Pancreas (tissue), 10 donors: ENCODE measurements around the gene P3H1. TPM values are rescaled to one million over a fixed set of nuclear protein-coding genes. Genes with fewer than 3 reads are reported as not detected.

Experiments used
- ATAC-seq, 4 donors: fragments of 200-7000 bp; cut with Tn5 transposase; one replicate each; pipeline versions ENCODE4 v1.8.0 to v1.9.1; 2020; ENCODE audit warnings: mild to moderate bottlenecking in 4 of 4, moderate library complexity in 4 of 4
- DNase-seq, 6 donors: peaks; one replicate each; pipeline ENCODE4 v3.0.0-alpha.2; 2020
- FAIRE-seq: peaks from 2 replicates; lab custom pipeline; 2012; peaks lifted over from hg19 to GRCh38; lab: Jason Lieb, UNC
- H3K27ac ChIP-seq, 4 donors: fragments of 200-600 bp; sonication (generic); 1 replicate in 3 of 4; 2 replicates in 1 of 4; pipeline versions ENCODE4 v1.5.0 to v1.8.0; 2020
- H3K27me3 ChIP-seq, 4 donors: fragments of 200-600 bp; one replicate each; pipeline ENCODE4 v1.8.0; 2021
- H3K36me3 ChIP-seq, 3 donors: fragments of 200-600 bp; sonication (generic) in 1 of 3; one replicate each; pipeline versions ENCODE4 v1.5.0 to v1.8.0; 2020 to 2021
- H3K4me1 ChIP-seq, 3 donors: fragments of 200-600 bp; one replicate each; pipeline ENCODE4 v1.8.0; 2021
- H3K4me3 ChIP-seq, 4 donors: fragments of 200-600 bp; sonication (generic) in 2 of 4; one replicate each; pipeline versions ENCODE4 v1.5.0 to v1.8.0; 2020 to 2021
- H3K9me3 ChIP-seq, 4 donors: fragments of 200-600 bp; one replicate each; pipeline ENCODE4 v1.8.0; 2021
- WGBS, 2 donors: extraction: QIAGEN DNeasy Blood & Tissue Kit; methylation state at CpG; one replicate each; pipeline ENCODE4 v1.1.7; 2013; 5-methylcytosine and 5-hydroxymethylcytosine counted together
- intact Hi-C, 3 donors: fragments of 100-400 bp; cut with DNase I; formaldehyde crosslinking; loops; one replicate each; pipeline versions ENCODE4 v1.11.1 to v1.14.2; 2022
- polyA plus RNA-seq, 2 donors: library from polyadenylated mRNA; stranded (reverse); fragments of 200-250 nt; gene quantifications; one replicate each; pipeline ENCODE4 v1.2.3, GENCODE V29; 2013
- total RNA-seq, 6 donors: library from RNA; stranded (reverse); fragmentation: NEBNext Ultra II Directional in 4 of 6; extraction: Animal tissue kit (Norgen Biotek cat#: 25700) in 4 of 6; gene quantifications; one replicate each; pipeline versions ENCODE4 v1.2.1 to v1.2.4, GENCODE V29; 2021 to 2023
- TF ChIP-seq, protein P1 (sequence below), 4 donors: fragments of 200-600 bp; sonication (generic) in 3 of 4; IDR thresholded peaks; one replicate each; pipeline versions ENCODE4 v1.5.0 to v1.8.0; 2021; ENCODE audit warnings: antibody characterized with exemption in 4 of 4
- donor health status: healthy with polysubstance abuse.
- donor health status: DM: no; HTN: no; CAD: no; lungs with moderate emphysema.
- donor health status: DM: no; HTN: no; CAD: no.
- donor health status: control.
- donor health status: control.
- donor health status: Bipolar disorder and iron deficiency.
- donor health status: DM: yes; HTN: yes; CAD: no.
- donor health status: DM: no; HTN: no; CAD: no.
- donor health status: DM: no; HTN: no; CAD: no.
- donor health status: DM: yes; HTN: yes; CAD: no.

P3H1 gene
- total and polyA plus RNA-seq, 8 donors, result 6.8 to 37.0 (median 14.0) TPM

GRCh38 chr1:42740851-42741580, 25.8 kb downstream of the P3H1 start:
- intact Hi-C loops, result loop anchor here in 1 of 3 donors (10.0 kb wide), 2 partner anchors 156 to 386 kb away; no protein-coding TSS in a partner anchor
- no peaks in the 10 kb centered on the region for H3K27me3 ChIP-seq
- no peak for DNase-seq
- TF ChIP-seq, protein P1, sequence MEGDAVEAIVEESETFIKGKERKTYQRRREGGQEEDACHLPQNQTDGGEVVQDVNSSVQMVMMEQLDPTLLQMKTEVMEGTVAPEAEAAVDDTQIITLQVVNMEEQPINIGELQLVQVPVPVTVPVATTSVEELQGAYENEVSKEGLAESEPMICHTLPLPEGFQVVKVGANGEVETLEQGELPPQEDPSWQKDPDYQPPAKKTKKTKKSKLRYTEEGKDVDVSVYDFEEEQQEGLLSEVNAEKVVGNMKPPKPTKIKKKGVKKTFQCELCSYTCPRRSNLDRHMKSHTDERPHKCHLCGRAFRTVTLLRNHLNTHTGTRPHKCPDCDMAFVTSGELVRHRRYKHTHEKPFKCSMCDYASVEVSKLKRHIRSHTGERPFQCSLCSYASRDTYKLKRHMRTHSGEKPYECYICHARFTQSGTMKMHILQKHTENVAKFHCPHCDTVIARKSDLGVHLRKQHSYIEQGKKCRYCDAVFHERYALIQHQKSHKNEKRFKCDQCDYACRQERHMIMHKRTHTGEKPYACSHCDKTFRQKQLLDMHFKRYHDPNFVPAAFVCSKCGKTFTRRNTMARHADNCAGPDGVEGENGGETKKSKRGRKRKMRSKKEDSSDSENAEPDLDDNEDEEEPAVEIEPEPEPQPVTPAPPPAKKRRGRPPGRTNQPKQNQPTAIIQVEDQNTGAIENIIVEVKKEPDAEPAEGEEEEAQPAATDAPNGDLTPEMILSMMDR (IDR thresholded peaks at IDR 0.05), result no peak
- H3K36me3 ChIP-seq, result no peaks in the 10 kb centered on the region
- no peaks in the 10 kb centered on the region for H3K9me3 ChIP-seq
- no peak overlapping the region for H3K27ac ChIP-seq
- no peak overlapping the region for H3K4me3 ChIP-seq
- H3K4me1 ChIP-seq, result no peaks in the 10 kb centered on the region
- no peak for ATAC-seq
- WGBS, 2 donors, result 76 to 80% methylated on average over 17 to 19 of the region's 19 CpGs
- no peak for FAIRE-seq

DNA sequence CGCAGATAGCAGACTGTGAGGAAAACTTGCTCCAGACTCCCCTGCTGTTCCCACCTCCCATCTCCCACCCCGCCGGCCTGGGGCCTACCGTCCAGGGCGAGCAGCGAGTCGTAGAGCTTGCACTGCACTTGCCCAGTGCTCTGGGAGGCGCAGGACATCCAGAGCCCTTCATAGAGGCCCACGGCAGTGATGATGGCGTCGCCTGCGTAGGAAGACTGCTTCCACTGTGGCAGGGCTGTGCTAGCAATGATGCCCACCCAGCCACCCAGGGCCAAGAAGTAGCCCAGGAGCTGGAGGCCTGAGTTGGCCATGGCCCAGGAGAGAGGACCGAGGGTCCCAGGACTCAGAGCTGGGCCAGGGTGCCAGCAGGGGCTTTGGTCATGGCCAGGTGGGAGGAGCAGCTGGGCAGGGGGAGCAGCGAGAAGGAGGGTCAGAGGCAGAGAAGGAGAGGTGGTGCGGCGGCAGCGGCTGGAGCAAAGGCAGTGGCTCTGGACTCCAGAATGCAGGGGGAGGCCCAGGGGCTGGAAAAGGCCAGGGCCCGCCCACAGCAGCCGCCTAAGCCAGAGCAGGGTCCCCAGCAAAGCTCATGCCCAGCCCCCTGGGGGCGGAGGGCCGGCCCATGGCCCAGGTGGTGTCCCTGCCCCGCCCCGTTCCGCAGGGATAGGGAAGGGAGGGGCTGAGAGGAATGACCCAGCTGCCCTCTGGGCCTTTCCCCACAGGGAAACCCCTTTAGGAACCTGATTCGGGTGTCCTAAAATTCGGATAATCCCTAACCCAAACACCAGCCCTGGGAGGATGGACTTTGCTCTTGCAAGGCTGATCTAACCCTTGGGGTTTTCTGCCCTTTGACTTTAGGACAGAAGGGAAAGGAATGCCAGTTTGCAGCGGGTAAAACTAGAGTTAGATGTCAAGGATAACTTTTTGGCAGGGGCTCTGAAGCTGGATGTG, 26.8 kb downstream of the P3H1 start, which contains the start of gene CLDN19:
Gene CLDN19 (minus strand): TSS at position 484 of the 948 bp plus-strand sequence. CDS start 173 bp downstream, at position 311.
- no peak for FAIRE-seq
- no peak for ATAC-seq
- TF ChIP-seq, protein P1 (IDR thresholded peaks at IDR 0.05), result no peak
- Histone ChIP-seq H3K4me3 (no peak within 1 kb of the TSS), H3K4me1 (no peaks in the 10 kb centered on the region), H3K36me3 (no peaks in the 10 kb centered on the region), H3K9me3 (no peaks in the 10 kb centered on the region), H3K27ac (no peak within 1 kb of the TSS), H3K27me3 (no peaks in the 10 kb centered on the region)
- intact Hi-C loops, result loop anchor here in 1 of 3 donors (10.0 kb wide), 2 partner anchors 155 to 385 kb away; no protein-coding TSS in a partner anchor
- WGBS, 2 donors, result 71 to 78% methylated on average over 27 of the region's 27 CpGs
- no peak for DNase-seq

GRCh38 chr1:42738678-42739226, 28.1 kb downstream of the P3H1 start:
- no peaks in the 10 kb centered on the region for H3K9me3 ChIP-seq
- no peaks in the 10 kb centered on the region for H3K27me3 ChIP-seq
- 82% methylated on average over 8 of the region's 8 CpGs for WGBS, 2 donors
- no peak overlapping the region for H3K4me3 ChIP-seq
- TF ChIP-seq, protein P1 (IDR thresholded peaks at IDR 0.05), result no peak
- no peak for FAIRE-seq
- ATAC-seq, result no peak
- no peaks in the 10 kb centered on the region for H3K36me3 ChIP-seq
- intact Hi-C loops, result no loop called here
- no peak overlapping the region for H3K27ac ChIP-seq
- DNase-seq, result no peak
- no peaks in the 10 kb centered on the region for H3K4me1 ChIP-seq

GRCh38 chr1:42737986-42738677, 28.7 kb downstream of the P3H1 start:
- H3K4me3 ChIP-seq, result no peak overlapping the region
- DNase-seq (peak in 1 of 6 donors; percentile 72), ATAC-seq (no peak), FAIRE-seq (no peak)
- no peaks in the 10 kb centered on the region for H3K4me1 ChIP-seq
- H3K36me3 ChIP-seq, result no peaks in the 10 kb centered on the region
- TF ChIP-seq, protein P1 (IDR thresholded peaks at IDR 0.05), result no peak
- no peak overlapping the region for H3K27ac ChIP-seq
- 85% methylated on average over 21 of the region's 21 CpGs for WGBS, 2 donors
- no peaks in the 10 kb centered on the region for H3K27me3 ChIP-seq
- no peaks in the 10 kb centered on the region for H3K9me3 ChIP-seq
- intact Hi-C loops, result no loop called here
